LoVo (cell line): ENCODE data around the gene RNF111.

Source experiments
- DNase-seq: peaks from one replicate; pipeline ENCODE4 v3.0.0-alpha.2; 2016; ENCODE audit warnings: low spot score

RNF111 gene

DNA sequence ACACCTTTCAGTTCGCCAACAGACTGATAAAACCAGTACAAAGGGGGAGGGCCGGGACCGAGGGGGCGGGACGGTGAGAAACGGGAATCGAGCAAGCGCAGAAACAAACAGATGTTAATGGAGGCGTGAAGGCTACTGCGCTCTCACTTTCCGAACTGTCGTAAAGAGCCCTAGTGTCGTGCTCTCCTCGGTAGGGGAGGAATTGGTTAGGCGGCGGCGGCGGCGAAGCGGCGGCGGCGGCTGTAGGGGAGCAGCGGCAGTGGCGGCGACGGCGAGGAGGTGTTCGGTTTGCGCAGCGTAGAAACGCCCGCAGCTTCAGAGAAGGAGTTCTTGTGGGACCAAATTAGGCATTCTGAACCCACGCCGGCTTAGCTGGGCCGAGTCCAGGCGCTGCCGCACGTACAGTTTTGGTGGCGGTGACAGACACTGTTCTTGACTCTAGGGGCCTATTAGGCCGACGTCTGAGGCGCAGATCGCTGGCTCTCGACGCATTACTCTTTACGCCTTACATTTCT lies at the start of gene RNF111:
Gene RNF111 (plus strand): TSS at position 173 of the 515 bp plus-strand sequence. CDS start 43,160 bp downstream, outside the sequence.
- peak; percentile 97 for DNase-seq

GRCh38 chr15:58947179-58947578 lies 40.3 kb upstream of the RNF111 start:
- DNase-seq, result no peak

DNA sequence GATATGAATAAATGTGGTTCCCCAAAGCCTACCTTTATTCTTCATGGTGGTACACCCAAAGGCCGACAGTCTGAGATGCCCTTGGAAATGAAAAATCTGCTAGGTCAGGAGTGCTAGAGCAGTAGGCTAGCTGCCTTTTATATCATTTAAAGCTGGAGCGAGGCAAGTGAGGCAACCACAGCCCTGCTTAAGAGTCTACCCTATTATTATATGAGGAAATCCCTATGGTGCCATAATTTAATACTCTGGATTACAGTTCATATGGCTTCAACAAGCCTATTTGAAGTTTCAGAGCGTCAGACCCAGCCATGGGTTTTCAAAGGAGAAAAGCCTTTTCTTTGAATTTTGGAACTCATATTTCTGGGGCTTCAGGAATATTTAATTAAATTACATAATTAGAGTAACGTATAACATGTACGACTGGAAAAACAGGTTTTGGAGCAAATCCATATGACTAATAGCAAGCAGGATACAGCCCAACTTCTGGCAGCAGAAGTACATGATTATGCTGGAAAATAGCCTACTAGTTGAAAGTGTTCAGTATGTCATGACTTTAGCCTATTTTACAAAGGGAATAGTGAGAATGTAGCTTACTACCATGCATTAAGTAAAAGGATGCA lies 36.0 kb upstream of the RNF111 start:
- DNase-seq, result peak; percentile 86

DNA sequence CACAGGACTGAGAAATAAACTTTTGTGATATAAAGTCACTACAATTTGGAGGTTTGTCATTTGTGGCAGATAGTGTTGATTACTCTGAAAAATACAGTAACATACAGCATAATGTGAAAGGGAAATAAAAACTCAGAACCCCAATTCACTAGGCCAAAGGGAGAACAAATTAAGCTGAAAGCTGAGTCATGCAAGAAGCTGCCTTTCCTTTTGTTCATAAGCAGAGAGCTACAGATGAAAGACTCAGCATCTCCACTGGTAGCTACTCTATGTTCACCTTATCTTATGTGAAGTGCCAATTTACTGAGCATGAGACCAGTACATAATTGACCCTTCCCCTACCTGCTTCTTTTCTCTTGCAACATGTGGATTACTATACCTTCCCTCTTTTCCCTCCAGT lies 34.7 kb upstream of the RNF111 start:
- peak; percentile 42 for DNase-seq

DNA sequence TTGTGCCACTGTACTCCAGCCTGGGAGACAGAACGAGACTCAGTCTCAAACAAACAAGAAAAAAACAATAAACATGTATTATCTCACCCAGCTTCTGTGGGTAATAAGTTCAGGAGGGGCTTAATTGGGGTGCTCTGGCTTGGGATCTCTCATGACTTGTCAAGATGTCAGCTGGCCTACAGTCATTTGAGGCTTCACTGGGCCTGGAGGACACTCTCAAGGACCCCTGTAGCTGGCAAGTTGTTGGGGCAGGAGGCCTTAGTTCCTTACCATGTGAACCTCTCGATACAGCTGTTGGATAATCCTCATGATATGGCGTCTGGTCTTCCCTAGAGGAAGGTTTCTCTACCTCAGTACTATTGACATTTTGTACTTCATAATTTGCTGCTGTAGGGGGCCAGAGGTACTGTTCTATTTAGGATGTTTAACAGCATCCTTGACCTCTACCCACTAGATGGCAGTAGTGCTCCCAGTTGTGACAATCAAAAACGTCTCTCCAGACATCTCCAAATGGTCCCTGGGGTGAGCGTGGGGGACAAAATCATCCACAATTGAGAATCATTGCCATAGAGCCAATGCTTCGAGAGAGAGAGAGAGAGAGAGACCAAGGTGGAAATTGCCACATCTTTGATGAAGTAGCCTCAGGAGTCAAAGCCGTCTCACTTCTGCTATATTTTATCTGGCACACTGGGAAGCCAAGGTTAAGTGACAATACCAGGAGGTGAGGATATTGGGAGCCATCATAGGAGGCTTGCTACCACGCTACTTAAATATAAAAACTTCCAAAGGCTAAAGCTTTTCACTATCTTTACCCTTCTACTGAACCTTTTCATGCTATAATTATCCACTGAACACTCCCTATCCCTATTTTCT lies 30.1 kb upstream of the RNF111 start:
- DNase-seq, result peak; percentile 76

- DNase-seq, result no peak
Measured at GRCh38 chr15:58958811-58959210, 28.7 kb upstream of the RNF111 start.

DNA sequence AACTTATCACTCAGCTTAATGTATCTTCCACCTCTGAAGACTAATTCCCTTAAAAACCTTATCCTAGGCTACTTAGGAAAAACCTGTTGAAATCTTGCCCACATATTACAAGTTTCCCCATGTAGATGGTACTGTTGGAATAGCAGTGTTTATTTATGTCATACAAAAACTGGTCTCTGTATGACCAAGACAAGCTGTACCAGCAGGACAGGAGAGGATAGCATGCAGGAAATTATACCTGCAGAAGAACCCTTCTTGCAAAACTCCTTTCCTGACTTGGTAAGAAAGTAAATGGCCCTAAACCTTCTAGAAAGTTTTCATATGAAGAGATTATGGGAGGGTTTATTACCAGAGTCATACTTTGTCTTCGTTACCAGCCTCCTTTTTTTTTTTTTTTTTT lies 25.3 kb upstream of the RNF111 start:
- no peak for DNase-seq

DNA sequence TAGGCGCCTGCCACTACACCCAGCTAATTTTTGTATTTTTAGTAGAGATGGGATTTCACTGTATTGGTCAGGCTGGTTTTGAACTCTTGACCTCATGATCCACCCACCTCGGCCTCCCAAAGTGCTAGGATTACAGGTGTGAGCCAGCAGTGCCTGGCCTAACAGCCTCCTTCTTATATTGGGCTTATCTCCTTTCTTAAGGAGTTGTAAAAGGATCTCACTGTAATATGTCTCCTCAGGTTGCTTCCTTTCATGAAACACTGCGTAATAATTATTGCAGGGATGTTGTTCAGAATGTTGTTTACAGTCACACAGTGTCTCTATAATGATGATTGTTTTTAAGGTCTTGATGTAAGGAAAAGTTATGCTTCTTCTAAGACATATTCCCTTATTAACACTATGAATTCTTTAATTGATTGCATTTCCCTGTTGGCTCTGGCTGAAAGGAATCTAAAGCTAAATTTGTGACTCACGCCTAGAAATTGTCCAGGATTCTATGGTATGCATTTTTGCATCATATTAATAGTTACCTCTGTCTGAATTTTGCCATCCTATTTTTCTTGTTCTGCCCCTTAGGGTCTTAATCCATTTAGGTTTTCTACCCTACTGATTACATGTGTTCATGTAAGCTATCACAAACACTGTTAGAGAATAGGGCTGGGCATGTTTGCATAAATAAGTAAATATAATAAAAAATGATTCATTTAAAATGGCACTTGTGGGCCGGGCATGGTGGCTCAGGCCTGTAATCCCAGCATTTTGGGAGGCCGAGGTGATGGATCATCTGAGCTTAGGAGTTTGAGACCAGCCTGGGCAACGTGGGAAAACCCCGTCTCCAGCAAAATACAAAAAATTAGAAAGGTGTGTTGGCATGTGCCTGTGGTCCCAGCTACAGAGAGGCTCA lies 24.5 kb upstream of the RNF111 start:
- DNase-seq, result peak; percentile 45

DNA sequence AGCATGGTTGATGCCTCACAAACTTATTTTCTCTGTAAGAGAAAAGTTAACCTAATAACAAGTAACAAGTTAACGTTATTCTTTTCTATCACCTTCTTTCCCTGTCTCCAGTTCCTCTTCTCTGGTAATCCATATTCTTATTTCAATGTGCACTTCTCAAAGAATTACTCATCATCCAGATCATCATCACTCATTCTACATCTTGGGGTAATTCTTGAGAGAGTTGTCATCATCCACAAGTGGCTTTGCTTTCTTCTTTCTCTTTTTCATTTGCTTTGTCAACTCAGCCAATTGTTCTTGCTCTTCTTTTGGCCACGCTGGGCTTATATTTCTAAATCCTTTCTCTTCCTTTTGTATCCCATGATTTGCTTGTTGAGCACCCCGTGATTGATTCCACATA lies 20.8 kb upstream of the RNF111 start:
- no peak for DNase-seq

- DNase-seq, result no peak
Measured at GRCh38 chr15:58967479-58967878, 20.0 kb upstream of the RNF111 start.

GRCh38 chr15:58977887-58978286 lies 9.6 kb upstream of the RNF111 start:
- no peak for DNase-seq

GRCh38 chr15:58980351-58980939 lies 7.0 kb upstream of the RNF111 start:
- DNase-seq, result peak; percentile 67

DNA sequence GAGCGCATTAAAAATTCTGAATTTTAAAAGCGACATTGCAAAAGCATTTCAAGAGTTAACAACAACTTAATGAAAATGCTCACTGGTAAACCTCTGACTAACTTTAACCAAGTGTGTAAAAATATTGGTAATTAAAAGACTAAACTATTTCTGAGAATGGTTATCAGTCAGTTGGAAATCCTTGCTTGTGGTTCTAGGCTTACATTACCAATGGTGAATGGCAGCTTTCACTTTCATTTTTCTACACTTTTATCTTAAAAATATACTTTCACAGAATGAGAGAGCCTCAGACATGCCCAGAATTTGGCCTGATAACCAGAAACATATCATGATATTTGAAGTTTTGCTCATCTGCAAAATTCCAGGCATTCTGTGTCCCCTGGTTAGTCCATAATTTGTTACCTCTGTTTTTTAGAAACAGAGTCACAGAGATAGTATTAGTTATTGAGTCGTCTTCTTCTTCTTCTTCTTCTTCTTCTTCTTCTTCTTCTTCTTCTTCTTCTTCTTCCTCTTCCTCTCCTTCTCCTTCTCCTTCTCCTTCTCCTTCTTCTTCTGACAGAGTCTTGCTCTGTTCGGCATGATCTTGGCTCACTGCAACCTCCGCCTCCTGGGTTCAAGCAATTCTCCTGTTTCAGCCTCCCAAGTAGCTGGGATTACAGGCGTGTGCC lies 5.5 kb upstream of the RNF111 start:
- no peak for DNase-seq

DNA sequence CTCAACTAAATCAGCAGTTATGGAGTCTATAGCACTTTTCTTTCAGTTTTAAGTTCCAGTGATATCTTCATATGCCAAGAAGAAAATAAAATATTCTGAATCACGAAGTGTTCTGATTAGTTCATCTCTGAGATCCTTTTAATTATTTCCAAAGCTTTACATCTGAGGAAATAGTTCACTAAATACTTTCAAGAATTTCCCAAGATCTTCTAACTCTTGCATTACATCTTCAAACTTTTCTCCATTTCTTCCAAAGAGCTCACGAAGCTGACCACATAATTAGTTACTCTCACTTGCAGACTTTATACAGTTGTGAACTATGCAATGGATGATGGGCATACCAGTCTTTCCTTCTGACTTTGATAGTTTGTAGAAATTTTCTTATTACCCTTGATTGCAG lies 4.2 kb upstream of the RNF111 start:
- DNase-seq, result no peak

- DNase-seq, result no peak
Measured at GRCh38 chr15:58985443-58985842, 2.0 kb upstream of the RNF111 start.

GRCh38 chr15:58987036-58987435 lies 427 bp upstream of the RNF111 start:
- peak; percentile 18 for DNase-seq

GRCh38 chr15:58988006-58988785 lies 733 bp downstream of the RNF111 start:
- peak; percentile 62 for DNase-seq

DNA sequence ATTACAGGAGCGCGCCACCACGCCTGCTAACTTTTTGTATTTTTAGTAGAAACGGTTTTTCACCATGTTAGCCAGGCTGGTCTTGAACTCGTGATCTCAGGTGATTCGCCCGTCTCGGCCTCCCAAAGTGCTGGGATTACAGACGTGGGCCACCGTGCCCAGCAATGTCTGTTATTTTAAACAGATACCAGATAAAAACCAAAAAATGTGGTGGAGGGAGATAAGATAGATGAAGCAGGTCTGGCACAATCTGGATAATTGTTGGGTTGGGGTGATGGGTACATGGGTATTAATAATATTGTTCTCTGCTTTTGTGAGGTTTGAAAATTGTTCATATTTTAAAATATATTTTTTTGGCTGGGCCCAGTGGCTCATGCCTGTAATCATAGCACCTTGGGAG lies 4.7 kb downstream of the RNF111 start:
- DNase-seq, result no peak

- DNase-seq, result no peak
Measured at GRCh38 chr15:58994906-58995453, 7.5 kb downstream of the RNF111 start.

- DNase-seq, result no peak
Measured at GRCh38 chr15:58999694-59000093, 12.2 kb downstream of the RNF111 start.
